NB4 (cell line): Measurements from ENCODE around the gene DACT3.

Experiments
- DNase-seq: peaks from one replicate; pipeline ENCODE4 v3.0.0; 2010; ENCODE audit warnings: low read depth
- H3K4me3 ChIP-seq: one replicate; pipeline ENCODE4 v1.5.1; 2011; ENCODE audit warnings: mild to moderate bottlenecking, low read depth, low read length, moderate library complexity
- MYC ChIP-seq: IDR thresholded peaks from 2 replicates; pipeline ENCODE4 v1.6.1; 2011; ENCODE audit warnings: low read depth, low read length
- POLR2A ChIP-seq: IDR thresholded peaks from 2 replicates; pipeline ENCODE4 v1.6.1; 2011; ENCODE audit warnings: mild to moderate bottlenecking; ENCODE audit not compliant: insufficient read length; ENCODE audit errors: extremely low read depth
- TF ChIP-seq, protein P1 (sequence below): IDR thresholded peaks from 2 replicates; pipeline ENCODE4 v1.6.1; 2011; ENCODE audit warnings: low read depth, low read length
- TF ChIP-seq, protein P2 (sequence below): IDR thresholded peaks from one replicate; pipeline ENCODE4 v1.5.1; 2012; ENCODE audit warnings: low read depth, low read length

Gene DACT3

DNA sequence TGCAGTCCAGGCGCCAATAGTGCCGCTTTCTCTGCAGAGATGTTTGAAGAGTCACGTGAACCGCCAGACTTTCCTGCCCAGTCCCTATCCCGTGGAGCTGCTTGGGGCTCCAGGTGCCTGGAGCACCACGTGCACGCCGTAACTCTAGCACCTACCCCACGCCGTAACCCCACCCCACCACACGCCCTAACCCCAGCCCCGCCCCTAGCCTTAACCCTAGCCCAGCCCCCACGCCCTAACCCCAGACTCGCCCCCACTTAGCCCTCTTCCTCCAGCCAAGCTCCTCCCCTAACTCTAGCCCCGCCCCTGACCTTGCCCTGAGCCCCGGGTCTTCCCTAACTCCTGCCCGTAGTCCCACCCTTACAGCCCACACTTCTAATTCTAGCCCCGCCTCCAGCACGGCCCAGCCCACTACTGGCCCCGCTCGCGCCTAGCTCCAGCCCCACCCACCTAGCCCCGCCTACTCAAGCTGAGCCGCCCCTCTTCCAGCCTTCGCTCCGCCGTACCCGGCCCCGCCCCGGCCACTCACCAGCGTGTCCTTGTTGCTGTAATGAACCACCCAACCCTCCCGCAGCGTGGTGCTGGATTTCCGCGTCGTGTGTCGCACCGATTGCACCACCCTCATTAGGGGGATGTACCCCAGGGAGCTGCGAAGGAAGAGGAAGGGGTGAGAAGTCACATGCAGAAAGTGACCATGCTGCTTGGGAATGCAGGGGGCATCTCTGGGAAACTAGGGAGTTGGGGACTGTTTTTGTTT lies 36.4 kb upstream of the DACT3 start:
- TF ChIP-seq MYC (peak; percentile 99), POLR2A (no peak)
- TF ChIP-seq, protein P1, sequence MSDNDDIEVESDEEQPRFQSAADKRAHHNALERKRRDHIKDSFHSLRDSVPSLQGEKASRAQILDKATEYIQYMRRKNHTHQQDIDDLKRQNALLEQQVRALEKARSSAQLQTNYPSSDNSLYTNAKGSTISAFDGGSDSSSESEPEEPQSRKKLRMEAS: peak; percentile 98
- TF ChIP-seq, protein P2, sequence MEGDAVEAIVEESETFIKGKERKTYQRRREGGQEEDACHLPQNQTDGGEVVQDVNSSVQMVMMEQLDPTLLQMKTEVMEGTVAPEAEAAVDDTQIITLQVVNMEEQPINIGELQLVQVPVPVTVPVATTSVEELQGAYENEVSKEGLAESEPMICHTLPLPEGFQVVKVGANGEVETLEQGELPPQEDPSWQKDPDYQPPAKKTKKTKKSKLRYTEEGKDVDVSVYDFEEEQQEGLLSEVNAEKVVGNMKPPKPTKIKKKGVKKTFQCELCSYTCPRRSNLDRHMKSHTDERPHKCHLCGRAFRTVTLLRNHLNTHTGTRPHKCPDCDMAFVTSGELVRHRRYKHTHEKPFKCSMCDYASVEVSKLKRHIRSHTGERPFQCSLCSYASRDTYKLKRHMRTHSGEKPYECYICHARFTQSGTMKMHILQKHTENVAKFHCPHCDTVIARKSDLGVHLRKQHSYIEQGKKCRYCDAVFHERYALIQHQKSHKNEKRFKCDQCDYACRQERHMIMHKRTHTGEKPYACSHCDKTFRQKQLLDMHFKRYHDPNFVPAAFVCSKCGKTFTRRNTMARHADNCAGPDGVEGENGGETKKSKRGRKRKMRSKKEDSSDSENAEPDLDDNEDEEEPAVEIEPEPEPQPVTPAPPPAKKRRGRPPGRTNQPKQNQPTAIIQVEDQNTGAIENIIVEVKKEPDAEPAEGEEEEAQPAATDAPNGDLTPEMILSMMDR: no peak
- DNase-seq: peak; percentile 100
- no peak overlapping the region for H3K4me3 ChIP-seq

DNA sequence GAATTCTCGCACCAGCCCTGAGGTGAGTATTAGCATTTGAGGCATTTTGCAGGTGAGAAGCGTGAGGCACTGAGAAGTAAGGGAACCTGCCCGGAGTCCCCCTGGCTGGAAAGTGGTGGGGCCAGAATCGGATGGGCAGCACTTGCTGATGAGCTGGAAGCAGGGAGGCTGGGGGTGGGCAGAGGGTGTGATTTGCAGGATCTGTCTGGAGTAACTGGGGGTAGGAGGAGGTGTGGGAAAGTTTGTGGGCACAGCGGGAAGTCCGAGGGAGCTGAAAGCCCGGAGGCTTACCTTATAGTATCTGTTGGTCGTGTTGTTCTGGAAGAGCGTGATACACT lies 35.9 kb upstream of the DACT3 start:
- H3K4me3 ChIP-seq: no peak overlapping the region
- no peak for DNase-seq
- TF ChIP-seq, protein P1: no peak
- TF ChIP-seq, protein P2: no peak
- no peak for TF ChIP-seq POLR2A
- no peak for TF ChIP-seq MYC

DNA sequence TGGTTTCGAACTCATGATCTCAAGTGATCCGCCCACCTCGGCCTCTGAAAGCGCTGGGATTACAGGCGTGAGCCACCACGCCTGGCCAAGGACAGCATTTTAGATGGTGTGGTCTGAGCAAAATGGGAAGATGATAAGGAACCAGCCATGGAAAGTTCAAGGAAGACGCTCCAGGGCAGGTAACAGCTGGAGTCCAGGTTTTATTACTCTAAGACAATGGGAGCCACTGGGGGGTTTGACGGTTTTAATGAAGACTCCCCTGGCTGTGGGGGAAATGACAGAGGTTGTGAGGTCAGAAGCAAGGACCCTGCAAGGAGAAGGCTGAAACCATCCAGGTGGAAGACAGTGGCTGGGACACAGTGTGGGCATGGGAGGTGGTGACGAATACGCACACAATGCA lies 35.1 kb upstream of the DACT3 start:
- no peak for TF ChIP-seq MYC
- TF ChIP-seq, protein P2: no peak
- no peak for TF ChIP-seq POLR2A
- TF ChIP-seq, protein P1: no peak
- H3K4me3 ChIP-seq: no peak overlapping the region
- no peak for DNase-seq

DNA sequence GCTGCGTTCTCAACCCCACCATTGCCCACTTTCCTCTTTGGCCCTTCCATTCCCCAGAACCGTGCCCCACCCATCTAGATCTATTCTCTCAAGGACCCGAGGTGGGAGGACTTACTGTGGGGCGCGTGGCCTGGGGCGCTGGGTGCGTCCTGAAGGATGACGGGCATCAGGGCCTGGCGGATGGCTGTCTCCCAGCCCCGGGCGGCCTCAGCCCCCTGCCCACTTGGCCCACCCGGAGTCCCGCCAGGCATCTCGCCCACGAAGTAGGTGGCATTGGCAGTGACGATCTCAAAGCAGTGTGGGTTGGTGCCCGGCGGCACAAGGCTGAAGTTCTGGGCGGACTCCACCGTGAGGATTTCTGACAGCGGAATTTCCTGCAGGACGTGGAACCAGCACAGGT lies 32.8 kb upstream of the DACT3 start:
- TF ChIP-seq POLR2A (no peak), MYC (no peak)
- TF ChIP-seq, protein P2: no peak
- TF ChIP-seq, protein P1: no peak
- H3K4me3 ChIP-seq: no peak overlapping the region
- no peak for DNase-seq

DNA sequence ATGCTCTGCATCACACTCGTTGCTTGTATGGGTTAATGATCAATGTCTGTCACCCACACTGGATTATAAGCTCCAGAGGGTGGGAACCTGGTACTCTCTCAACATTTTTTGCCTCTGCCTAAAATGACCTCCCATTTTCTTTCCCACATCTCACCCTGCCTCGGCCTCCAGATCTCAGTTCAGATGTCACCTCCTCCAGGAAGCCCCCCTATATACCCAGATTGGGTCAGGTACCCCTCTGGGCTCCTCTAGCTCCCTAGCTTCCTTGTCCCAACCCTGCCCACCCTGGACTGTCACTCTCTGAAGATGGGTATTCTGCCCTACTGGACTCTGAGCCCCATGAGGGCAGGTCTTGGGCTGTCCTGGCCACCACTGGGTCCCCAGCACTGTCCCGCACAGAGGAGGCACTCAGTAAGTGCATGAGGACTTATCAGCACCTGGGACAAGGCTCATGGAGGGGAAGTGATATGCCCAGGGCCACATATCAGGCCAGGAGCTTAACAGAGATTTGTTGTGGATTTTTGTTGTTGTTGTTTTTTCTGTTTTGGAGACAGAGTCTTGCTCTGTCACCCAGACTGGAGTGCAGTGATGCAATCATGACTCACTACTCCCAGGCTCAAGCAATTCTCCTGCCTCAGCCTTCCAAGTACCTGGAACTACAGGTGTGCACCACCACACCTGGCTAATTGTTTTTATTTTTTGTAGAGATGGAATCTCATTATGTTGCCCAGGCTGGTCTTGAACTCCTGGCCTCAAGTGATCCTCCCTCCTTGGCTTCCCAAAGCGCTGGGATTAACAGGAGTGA lies 32.1 kb upstream of the DACT3 start:
- no peak overlapping the region for H3K4me3 ChIP-seq
- TF ChIP-seq POLR2A: no peak
- no peak for TF ChIP-seq MYC
- DNase-seq: no peak

DNA sequence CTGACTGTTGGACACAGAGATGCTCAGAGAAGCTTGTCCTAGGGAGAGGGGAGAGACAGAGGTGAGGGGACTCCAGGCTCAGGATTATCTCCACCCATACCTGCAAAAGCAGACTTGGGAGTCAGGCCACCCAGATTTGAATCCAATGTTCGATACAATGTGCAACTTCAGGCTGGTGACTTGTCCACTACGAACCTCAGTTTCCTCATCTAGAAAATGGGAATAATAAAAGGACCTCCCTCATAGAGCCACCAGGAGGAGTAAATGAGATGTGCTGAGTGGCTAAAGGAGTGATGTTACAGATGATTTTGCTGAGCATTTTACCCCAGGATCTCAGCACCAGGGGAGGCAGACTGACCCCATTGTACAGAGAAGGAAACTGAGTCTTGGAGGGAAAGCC lies 31.0 kb upstream of the DACT3 start:
- no peak for TF ChIP-seq POLR2A
- TF ChIP-seq MYC: no peak
- TF ChIP-seq, protein P1: no peak
- TF ChIP-seq, protein P2: no peak
- no peak for DNase-seq
- H3K4me3 ChIP-seq: no peak overlapping the region
